NCI-H2227 (cell line): ENCODE measurements around the gene MYL6.
A peak's percentile ranks its signal among the peaks of the same experiment; 100 is the strongest.
"Not testable (repeated sequence)": the region's sequence is repeated elsewhere in the genome, so short reads cannot be mapped to it uniquely, and the experiment has no call there.

Source experiments
- DNase-seq: peaks from one replicate; lab custom pipeline; 2025; ENCODE audit not compliant: unreplicated experiment; lab: John Stamatoyannopoulos, UW

MYL6 gene

GRCh38 chr12:56158029-56158925 is at the start of gene MYL6:
Gene MYL6, plus strand, starts transcription at chr12:56158359. Its CDS starts 43 bp downstream, at chr12:56158402.
- peak; percentile 96 for DNase-seq

- no peak for DNase-seq
Measured at GRCh38 chr12:56110571-56110970, 47.6 kb upstream of the MYL6 start.

- no peak for DNase-seq
Measured at GRCh38 chr12:56114084-56114483, 44.1 kb upstream of the MYL6 start.

- DNase-seq, result no peak
Measured at GRCh38 chr12:56115329-56115728, 42.8 kb upstream of the MYL6 start.

GRCh38 chr12:56116267-56117081 is 41.7 kb upstream of the MYL6 start, which contains the start of gene RPL41:
Gene RPL41, plus strand, starts transcription at chr12:56116633.
- DNase-seq, result peak; percentile 93

GRCh38 chr12:56117082-56117706 is 41.0 kb upstream of the MYL6 start:
- not testable (repeated sequence) for DNase-seq

- peak; percentile 97 for DNase-seq
Measured at GRCh38 chr12:56117778-56118687, 40.1 kb upstream of the MYL6 start, which contains the start of gene ZC3H10. Gene ZC3H10, plus strand, starts transcription at chr12:56118266. Its CDS starts 2,297 bp downstream, at chr12:56120563.

GRCh38 chr12:56118688-56119357 is 39.3 kb upstream of the MYL6 start:
- DNase-seq, result no peak

GRCh38 chr12:56119361-56119796 is 38.8 kb upstream of the MYL6 start:
- DNase-seq, result peak; percentile 77

GRCh38 chr12:56120158-56120846 is 37.9 kb upstream of the MYL6 start:
- DNase-seq, result no peak

- no peak for DNase-seq
Measured at GRCh38 chr12:56121204-56121870, 36.8 kb upstream of the MYL6 start.

- peak; percentile 12 for DNase-seq
Measured at GRCh38 chr12:56122637-56123036, 35.5 kb upstream of the MYL6 start.

- no peak for DNase-seq
Measured at GRCh38 chr12:56124133-56124532, 34.0 kb upstream of the MYL6 start.

- DNase-seq, result no peak
Measured at GRCh38 chr12:56126732-56127239, 31.4 kb upstream of the MYL6 start.

- DNase-seq, result no peak
Measured at GRCh38 chr12:56127485-56127887, 30.7 kb upstream of the MYL6 start.

GRCh38 chr12:56127888-56128669 is 30.1 kb upstream of the MYL6 start, which contains the start of gene ESYT1:
Gene ESYT1, plus strand, starts transcription at chr12:56128267. Its CDS starts 53 bp downstream, at chr12:56128320.
- DNase-seq, result peak; percentile 98

GRCh38 chr12:56128670-56129205 is 29.4 kb upstream of the MYL6 start:
- no peak for DNase-seq
